Measurements from ENCODE around the gene CNTN4. TPM values are rescaled to one million over a fixed set of nuclear protein-coding genes. Genes with fewer than 3 reads are reported as not detected.

The CNTN4 gene
- total and polyA plus RNA-seq, 4 donors, result 1.2 to 3.8 (median 2.6) TPM

- TF ChIP-seq GABPA (IDR thresholded peaks at IDR 0.05 in 1 of 2, conservative IDR thresholded peaks at IDR 0.05 in 1 of 2) (no peak), CTCF (IDR thresholded peaks at IDR 0.05; ENCODE audit: low read depth, low read length, missing input control) (no peak), JUND (IDR thresholded peaks at IDR 0.05) (peak; percentile 34 to 42)
- H3K27ac ChIP-seq (ENCODE audit: low read depth in 1 of 2, low read length in 2 of 2), result no peak overlapping the region
- H3K9me3 ChIP-seq (ENCODE audit: control insufficient read depth in 4 of 4, low read length in 3 of 4), result no peaks in the 10 kb centered on the region
- no peaks in the 10 kb centered on the region for H3K27me3 ChIP-seq (ENCODE audit: control insufficient read depth in 4 of 4, insufficient read depth in 4 of 4, low read length in 3 of 4)
- no peak overlapping the region for H3K9ac ChIP-seq (ENCODE audit: low read depth in 1 of 2, low read length in 2 of 2)
- no peaks in the 10 kb centered on the region for H3K36me3 ChIP-seq (ENCODE audit: control insufficient read depth in 4 of 4, insufficient read depth in 3 of 4, low read depth in 1 of 4, low read length in 3 of 4)
- no peaks in the 10 kb centered on the region for H3K4me1 ChIP-seq (ENCODE audit: control insufficient read depth in 4 of 4, insufficient read depth in 4 of 4, low read length in 3 of 4)
- WGBS, result 28% methylated on average over 1 of the region's 1 CpG
- DNase-seq (ENCODE audit: low spot score), result no peak
- no peak overlapping the region for H3K4me3 ChIP-seq (ENCODE audit: low read depth in 1 of 3, low read length in 3 of 3)
Observed at GRCh38 chr3:2354702-2355101, 256.0 kb downstream of the CNTN4 start.

- no peak for DNase-seq (ENCODE audit: low spot score)
- Histone ChIP-seq H3K27ac (ENCODE audit: low read depth in 1 of 2, low read length in 2 of 2) (no peak overlapping the region), H3K9ac (ENCODE audit: low read depth in 1 of 2, low read length in 2 of 2) (no peak overlapping the region), H3K36me3 (ENCODE audit: control insufficient read depth in 4 of 4, insufficient read depth in 3 of 4, low read depth in 1 of 4, low read length in 3 of 4) (no peaks in the 10 kb centered on the region), H3K27me3 (ENCODE audit: control insufficient read depth in 4 of 4, insufficient read depth in 4 of 4, low read length in 3 of 4) (no peaks in the 10 kb centered on the region), H3K4me1 (ENCODE audit: control insufficient read depth in 4 of 4, insufficient read depth in 4 of 4, low read length in 3 of 4) (no peaks in the 10 kb centered on the region), H3K9me3 (ENCODE audit: control insufficient read depth in 4 of 4, low read length in 3 of 4) (no peaks in the 10 kb centered on the region), H3K4me3 (ENCODE audit: low read depth in 1 of 3, low read length in 3 of 3) (no peak overlapping the region)
- TF ChIP-seq YY1 (IDR thresholded peaks at IDR 0.05) (no peak), HNF4A (conservative IDR thresholded peaks at IDR 0.05) (no peak), HNF4G (IDR thresholded peaks at IDR 0.05) (no peak), FOXA2 (IDR thresholded peaks at IDR 0.05) (no peak), RXRA (IDR thresholded peaks at IDR 0.05) (no peak), RAD21 (IDR thresholded peaks at IDR 0.05) (no peak), ATF3 (IDR thresholded peaks at IDR 0.05) (no peak), CTCF (IDR thresholded peaks at IDR 0.05; ENCODE audit: low read depth, low read length, missing input control) (no peak)
- 69% methylated on average over 3 of the region's 3 CpGs for WGBS
Observed at GRCh38 chr3:2356298-2356950, 257.8 kb downstream of the CNTN4 start.

- H3K4me1 ChIP-seq (ENCODE audit: control insufficient read depth in 4 of 4, insufficient read depth in 4 of 4, low read length in 3 of 4), result no peaks in the 10 kb centered on the region
- H3K36me3 ChIP-seq (ENCODE audit: control insufficient read depth in 4 of 4, insufficient read depth in 3 of 4, low read depth in 1 of 4, low read length in 3 of 4), result no peaks in the 10 kb centered on the region
- no peak for DNase-seq (ENCODE audit: low spot score)
- H3K27me3 ChIP-seq (ENCODE audit: control insufficient read depth in 4 of 4, insufficient read depth in 4 of 4, low read length in 3 of 4), result no peaks in the 10 kb centered on the region
- 89% methylated on average over 2 of the region's 2 CpGs for WGBS
- no peak overlapping the region for H3K4me3 ChIP-seq (ENCODE audit: low read depth in 1 of 3, low read length in 3 of 3)
- H3K9me3 ChIP-seq (ENCODE audit: control insufficient read depth in 4 of 4, low read length in 3 of 4), result no peaks in the 10 kb centered on the region
- H3K27ac ChIP-seq (ENCODE audit: low read depth in 1 of 2, low read length in 2 of 2), result no peak overlapping the region
- no peak overlapping the region for H3K9ac ChIP-seq (ENCODE audit: low read depth in 1 of 2, low read length in 2 of 2)
- no peak for TF ChIP-seq REST (IDR thresholded peaks at IDR 0.05)
- no peak for TF ChIP-seq CTCF (IDR thresholded peaks at IDR 0.05; ENCODE audit: low read depth, low read length, missing input control)
- TF ChIP-seq YY1 (IDR thresholded peaks at IDR 0.05), result no peak
- no peak for TF ChIP-seq JUND (IDR thresholded peaks at IDR 0.05)
- TF ChIP-seq SP1 (IDR thresholded peaks at IDR 0.05), result no peak
- TF ChIP-seq RAD21 (IDR thresholded peaks at IDR 0.05), result no peak
- TF ChIP-seq MAX (IDR thresholded peaks at IDR 0.05), result no peak
- no peak for TF ChIP-seq NR2F2 (IDR thresholded peaks at IDR 0.05)
- no peak for TF ChIP-seq ATF3 (IDR thresholded peaks at IDR 0.05)
Observed at GRCh38 chr3:2360815-2361214, 262.1 kb downstream of the CNTN4 start.

Measured in liver (tissue), 9 donors.